Naive thymus-derived CD8-positive, alpha-beta T cell (primary cell): Measurements from ENCODE around the gene SDF2L1. TPM values are rescaled to one million over a fixed set of nuclear protein-coding genes. Genes with fewer than 3 reads are reported as not detected.
A peak's percentile ranks its signal among the peaks of the same experiment; 100 is the strongest.
"Not testable (repeated sequence)": the region's sequence is repeated elsewhere in the genome, so short reads cannot be mapped to it uniquely, and the experiment has no call there.

Experiments used
- ATAC-seq, 2 donors: fragments of 150-1000 bp; cut with Tn5 transposase in 1 of 2; sonication (Bioruptor Pico), chemical (Tn5 transposase) in 1 of 2; 1 replicate in 1 of 2; 2 replicates in 1 of 2; pipeline ENCODE4 v1.10.0; 2021; ENCODE audit warnings: mild to moderate bottlenecking in 2 of 2, moderate library complexity in 2 of 2
- POLR2A ChIA-PET: fragments of 350-600 bp; sonication (Branson Sonifier 250); formaldehyde crosslinking; loops from one replicate; lab custom pipeline; 2021; ENCODE audit warnings: antibody characterized with exemption; lab: Charles Lee
- DNase-seq, 10 donors: peaks; one replicate each; pipeline versions ENCODE4 v3.0.0 to v3.0.0-alpha.2; 2020 to 2022
- H3K27ac Mint-ChIP-seq, 10 donors: one replicate each; pipeline ENCODE4 v1.8.0; 2020 to 2022; ENCODE audit warnings: mild to moderate bottlenecking in 10 of 10, mixed read lengths in 10 of 10, moderate library complexity in 4 of 10, inconsistent platforms in 1 of 10
- H3K27me3 Mint-ChIP-seq, 5 donors: one replicate each; pipeline ENCODE4 v1.8.0; 2021 to 2022; ENCODE audit warnings: mixed read lengths in 5 of 5
- H3K36me3 Mint-ChIP-seq, 3 donors: one replicate each; pipeline ENCODE4 v1.8.0; 2020 to 2022; ENCODE audit warnings: mixed read lengths in 3 of 3, mild to moderate bottlenecking in 2 of 3, inconsistent platforms in 1 of 3
- H3K4me1 Mint-ChIP-seq, 4 donors: one replicate each; pipeline ENCODE4 v1.8.0; 2021 to 2022; ENCODE audit warnings: mixed read lengths in 4 of 4
- H3K4me3 Mint-ChIP-seq, 10 donors: one replicate each; pipeline ENCODE4 v1.8.0; 2020 to 2022; ENCODE audit warnings: mild to moderate bottlenecking in 10 of 10, mixed read lengths in 10 of 10, moderate library complexity in 6 of 10, inconsistent platforms in 1 of 10
- H3K9me3 Mint-ChIP-seq, 9 donors: one replicate each; pipeline ENCODE4 v1.8.0; 2020 to 2022; ENCODE audit warnings: mixed read lengths in 9 of 9, mild to moderate bottlenecking in 3 of 9, inconsistent platforms in 1 of 9, moderate library complexity in 1 of 9
- polyA plus RNA-seq, 3 donors: library from polyadenylated mRNA; unstranded; fragments of 300-500 nt; fragmentation: Illumina TruSeq; gene quantifications; one replicate each; pipeline ENCODE4 v1.2.3, GENCODE V29; 2021
- total RNA-seq, 8 experiments: library from RNA in 2 of 8; stranded (reverse) in 2 of 8; gene quantifications; one replicate each; pipeline ENCODE4 v1.2.3 and lab custom pipeline; 2021 to 2026

SDF2L1 gene, protein sequence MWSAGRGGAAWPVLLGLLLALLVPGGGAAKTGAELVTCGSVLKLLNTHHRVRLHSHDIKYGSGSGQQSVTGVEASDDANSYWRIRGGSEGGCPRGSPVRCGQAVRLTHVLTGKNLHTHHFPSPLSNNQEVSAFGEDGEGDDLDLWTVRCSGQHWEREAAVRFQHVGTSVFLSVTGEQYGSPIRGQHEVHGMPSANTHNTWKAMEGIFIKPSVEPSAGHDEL
- 10 to 100 TPM; 23.2 to 27.8 TPM for total RNA-seq
- polyA plus RNA-seq, result 10 to 100 TPM; 63.1 to 68.9 (median 63.4) TPM
- total RNA-seq (lab: John Stamatoyannopoulos, UW), result 5.3 to 47.9 (median 14.7) reads per million in 6 experiments

DNA sequence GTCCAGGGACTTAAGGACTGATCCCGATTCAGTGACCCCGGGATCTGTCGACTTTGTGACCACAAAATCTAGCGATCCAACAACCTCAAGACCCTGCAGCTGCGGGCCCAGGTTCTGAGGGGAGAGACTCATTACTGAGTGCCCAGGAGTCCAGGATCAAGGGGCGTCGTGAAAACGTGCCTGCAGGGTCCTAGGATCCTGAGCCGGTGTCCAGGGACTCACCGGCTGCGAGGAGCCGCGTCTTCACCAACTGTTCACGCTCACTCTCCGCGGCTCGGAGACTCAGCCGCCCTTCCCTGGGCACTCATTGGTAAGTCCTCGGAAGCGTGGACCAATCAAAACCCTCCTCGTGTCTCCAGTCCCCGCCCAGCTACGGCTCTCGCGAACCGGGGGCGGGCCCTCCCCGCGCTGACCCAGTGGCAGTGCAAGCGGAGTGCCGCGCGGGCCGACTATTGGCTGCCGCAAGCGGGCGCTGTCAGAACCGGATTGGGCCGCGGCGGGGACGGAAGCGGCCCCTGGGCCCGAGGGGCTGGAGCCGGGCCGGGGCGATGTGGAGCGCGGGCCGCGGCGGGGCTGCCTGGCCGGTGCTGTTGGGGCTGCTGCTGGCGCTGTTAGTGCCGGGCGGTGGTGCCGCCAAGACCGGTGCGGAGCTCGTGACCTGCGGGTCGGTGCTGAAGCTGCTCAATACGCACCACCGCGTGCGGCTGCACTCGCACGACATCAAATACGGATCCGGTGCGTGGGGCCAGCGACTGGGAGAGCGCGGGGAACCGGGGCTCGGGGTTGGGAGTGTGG lies at the start of gene SDF2L1:
Gene SDF2L1 (plus strand): TSS at position 514 of the 795 bp plus-strand sequence. CDS start 35 bp downstream, at position 549.
- peaks cover 0 to 3% (median 0%) of the 10 kb centered on the region in 5 donors for H3K27me3 Mint-ChIP-seq
- POLR2A ChIA-PET, result interaction anchor here (0.5 to 4.1 kb wide), 11 partner anchors 9 to 1076 kb away, joined by 3 to 82 read pairs (median 3); partner anchors contain the start of genes CCDC116, MAPK1, PPIL2 and YDJC
- DNase-seq (peak; percentile 94 to 99 (median 98)), ATAC-seq (peak; percentile 96 to 97)
- H3K27ac Mint-ChIP-seq, result peak within 1 kb of the TSS; percentile 61 to 95 (median 83)
- peak within 1 kb of the TSS; percentile 76 to 90 (median 84) for H3K4me3 Mint-ChIP-seq
- no peaks in the 10 kb centered on the region for H3K9me3 Mint-ChIP-seq
- peaks cover 0 to 29% (median 4%) of the 10 kb centered on the region in 3 donors for H3K36me3 Mint-ChIP-seq
- peaks cover 19 to 37% (median 29%) of the 10 kb centered on the region in 4 donors for H3K4me1 Mint-ChIP-seq

DNA sequence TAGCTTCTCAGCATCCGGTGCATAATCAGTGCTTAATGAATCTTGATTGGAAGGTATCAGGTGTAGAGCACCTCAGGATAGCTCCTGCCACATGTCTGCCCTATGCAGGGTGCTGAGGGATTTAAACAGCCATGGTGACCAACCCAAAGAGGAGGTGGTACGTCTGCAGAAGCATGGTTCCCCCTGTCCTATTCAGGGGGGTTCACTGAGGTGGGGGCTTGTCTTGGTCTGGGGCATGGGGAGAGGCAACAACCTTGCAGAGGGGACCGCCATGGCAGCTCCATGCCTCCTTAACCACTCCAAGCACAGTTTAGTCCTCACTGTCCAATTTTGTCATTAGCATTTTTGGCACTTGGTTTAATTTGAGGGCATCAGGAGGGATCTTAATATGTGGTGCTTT lies 49.7 kb upstream of the SDF2L1 start:
- H3K36me3 Mint-ChIP-seq, result peaks cover 15 to 54% (median 18%) of the 10 kb centered on the region in 3 donors
- no peaks in the 10 kb centered on the region for H3K27me3 Mint-ChIP-seq
- H3K27ac Mint-ChIP-seq, result peak overlapping the region in 4 of 10 donors; percentile 22 to 94 (median 56)
- peaks cover 0 to 2% (median 0%) of the 10 kb centered on the region in 9 donors for H3K9me3 Mint-ChIP-seq
- DNase-seq, result no peak
- H3K4me1 Mint-ChIP-seq, result peaks cover 42 to 79% (median 71%) of the 10 kb centered on the region in 4 donors
- POLR2A ChIA-PET, result no interaction called here
- H3K4me3 Mint-ChIP-seq, result peak overlapping the region in 1 of 10 donors; percentile 24
- ATAC-seq, result no peak

DNA sequence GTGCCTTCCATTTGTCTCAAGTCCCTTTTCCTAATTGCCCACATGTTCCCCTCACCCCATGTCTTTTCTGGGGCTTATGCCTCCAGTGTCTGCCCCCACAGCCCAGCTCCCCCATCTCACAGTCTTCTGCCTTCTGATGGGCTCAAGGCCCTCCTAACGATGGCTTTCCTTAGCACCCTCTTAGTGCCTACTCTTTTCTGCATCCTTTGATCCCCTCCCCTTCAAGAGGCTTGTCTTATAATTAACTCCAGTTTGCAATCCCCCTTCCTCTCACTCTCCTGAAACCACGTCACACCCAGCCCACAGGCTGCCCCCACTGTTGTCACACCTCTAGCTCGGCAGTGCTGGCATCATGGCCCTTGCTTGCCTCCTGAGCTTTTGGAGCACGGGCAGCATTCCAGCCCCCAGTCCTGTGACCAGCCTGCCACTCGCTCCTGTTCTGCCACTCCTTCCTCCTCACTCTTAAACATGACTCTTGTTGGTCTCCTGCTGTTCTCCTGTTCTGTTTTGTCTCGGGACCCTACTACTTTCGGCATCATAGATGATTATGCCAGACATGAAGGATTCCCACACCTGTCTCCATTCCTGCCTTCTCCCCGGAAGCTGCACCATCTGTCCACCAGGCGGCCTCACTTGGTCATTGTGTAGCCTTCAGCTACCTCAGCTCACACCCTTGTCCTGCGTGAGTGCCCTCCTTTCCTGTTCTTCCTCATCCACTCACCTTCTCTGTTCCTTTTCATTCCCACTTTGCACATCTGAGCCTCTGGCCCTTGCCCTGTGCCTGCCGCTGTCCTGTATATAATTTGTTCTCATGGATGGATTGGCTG lies 48.5 kb upstream of the SDF2L1 start:
- Mint-ChIP-seq H3K9me3 (peaks cover 0 to 2% (median 0%) of the 10 kb centered on the region in 9 donors), H3K36me3 (peaks cover 15 to 51% (median 18%) of the 10 kb centered on the region in 3 donors), H3K27ac (peak overlapping the region; percentile 7 to 89 (median 59)), H3K27me3 (no peaks in the 10 kb centered on the region), H3K4me1 (peaks cover 38 to 74% (median 67%) of the 10 kb centered on the region in 4 donors), H3K4me3 (no peak overlapping the region)
- ATAC-seq (no peak), DNase-seq (no peak)
- POLR2A ChIA-PET, result no interaction called here

DNA sequence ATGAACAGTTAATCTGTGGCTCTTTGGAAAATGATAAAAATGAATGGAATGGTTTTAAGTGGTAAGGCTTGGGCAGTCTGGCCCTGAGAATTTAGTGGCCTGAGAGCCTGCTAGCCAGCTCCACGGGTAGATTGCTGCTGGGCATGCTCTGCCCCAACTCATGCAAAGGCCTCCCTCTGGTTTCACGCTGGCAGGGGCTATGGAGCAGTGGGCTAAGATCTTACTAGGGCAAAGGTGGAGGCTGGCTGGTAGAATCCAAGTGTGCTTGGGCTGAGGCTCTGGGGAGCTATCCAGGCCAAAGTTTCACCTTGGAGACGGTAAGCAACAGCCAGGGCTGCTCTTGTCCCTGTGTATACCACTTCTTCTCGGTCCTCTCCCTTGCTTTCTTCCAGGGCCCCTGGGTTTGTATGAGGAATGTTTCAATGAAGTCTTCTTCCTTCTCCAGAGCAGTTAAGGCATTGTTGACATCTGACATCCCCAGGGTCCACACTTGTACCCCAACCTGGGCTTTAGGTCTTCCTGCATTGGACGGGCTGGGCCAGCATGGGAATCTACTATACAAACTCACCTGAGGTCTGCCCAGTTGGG lies 47.1 kb upstream of the SDF2L1 start:
- H3K27me3 Mint-ChIP-seq, result no peaks in the 10 kb centered on the region
- peaks cover 42 to 76% (median 70%) of the 10 kb centered on the region in 4 donors for H3K4me1 Mint-ChIP-seq
- peaks cover 0 to 2% (median 0%) of the 10 kb centered on the region in 9 donors for H3K9me3 Mint-ChIP-seq
- POLR2A ChIA-PET, result no interaction called here
- H3K27ac Mint-ChIP-seq, result peak overlapping the region in 4 of 10 donors; percentile 73 to 85 (median 80)
- no peak overlapping the region for H3K4me3 Mint-ChIP-seq
- ATAC-seq (no peak), DNase-seq (no peak)
- H3K36me3 Mint-ChIP-seq, result peaks cover 15 to 63% (median 18%) of the 10 kb centered on the region in 3 donors

DNA sequence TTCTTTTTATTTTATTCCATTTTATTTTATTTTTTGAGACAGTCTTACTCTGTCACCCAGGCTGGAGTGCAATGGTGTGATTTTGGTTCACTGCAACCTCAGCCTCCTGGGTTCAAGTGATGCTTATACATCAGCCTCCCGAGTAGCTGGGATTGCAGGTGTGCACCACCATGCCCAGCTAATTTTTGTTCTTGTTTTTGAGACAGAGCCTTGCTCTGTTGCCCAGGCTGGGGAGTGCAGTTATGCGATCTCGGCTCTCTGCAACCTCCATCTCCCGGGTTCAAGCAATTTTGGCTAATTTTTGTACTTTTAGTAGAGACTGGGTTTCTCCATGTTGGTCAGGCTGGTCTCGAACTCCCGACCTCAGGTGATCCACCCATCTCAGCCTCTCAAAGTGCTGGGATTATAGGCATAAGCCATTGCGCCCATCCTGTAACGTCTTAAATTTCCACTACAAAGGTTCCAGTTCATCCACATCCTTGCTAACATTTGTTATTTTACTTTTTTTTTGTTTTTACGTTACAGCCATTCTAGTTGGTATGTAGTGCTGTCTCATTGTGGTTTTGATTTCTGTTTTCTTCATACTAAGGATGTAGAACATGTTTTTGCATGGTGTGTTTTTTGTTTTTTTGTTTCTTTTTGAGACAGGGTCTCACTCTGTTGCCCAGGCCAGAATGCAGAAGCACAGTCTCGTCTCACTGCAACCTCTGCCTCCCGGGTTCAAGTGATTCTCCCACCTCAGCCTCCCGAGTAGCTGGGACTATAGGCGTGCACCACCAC lies 45.6 kb upstream of the SDF2L1 start:
- peaks cover 15 to 63% (median 18%) of the 10 kb centered on the region in 3 donors for H3K36me3 Mint-ChIP-seq
- POLR2A ChIA-PET, H3K9me3 Mint-ChIP-seq, H3K4me3 Mint-ChIP-seq, H3K27me3 Mint-ChIP-seq, ATAC-seq, DNase-seq: not testable (repeated sequence)
- peak overlapping the region in 1 of 10 donors; percentile 22 for H3K27ac Mint-ChIP-seq
- peaks cover 32 to 72% (median 56%) of the 10 kb centered on the region in 4 donors for H3K4me1 Mint-ChIP-seq

DNA sequence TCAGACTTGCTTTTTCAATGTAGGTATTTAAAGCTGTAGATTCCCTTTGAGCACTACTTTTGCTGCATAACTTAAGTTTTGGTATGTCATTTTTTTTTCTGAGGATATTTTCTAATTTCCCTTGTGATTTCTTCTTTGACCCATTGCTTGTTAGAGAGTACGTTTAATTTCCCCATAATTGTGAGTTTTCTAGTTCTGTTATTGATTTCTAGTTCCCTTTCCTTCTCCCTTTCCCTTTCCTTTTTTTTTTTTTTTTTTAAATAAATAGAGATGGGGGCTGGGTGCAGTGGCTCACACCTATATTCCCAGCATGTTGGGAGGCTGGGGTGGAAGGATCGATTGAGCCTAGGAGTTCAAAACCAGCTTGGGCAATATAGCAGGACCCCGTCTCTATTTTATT lies 43.8 kb upstream of the SDF2L1 start:
- H3K4me1 Mint-ChIP-seq, result peaks cover 35 to 66% (median 55%) of the 10 kb centered on the region in 4 donors
- H3K4me3 Mint-ChIP-seq, result peak overlapping the region in 1 of 10 donors; percentile 42
- no peak for ATAC-seq
- H3K9me3 Mint-ChIP-seq, result peaks cover 0 to 2% (median 0%) of the 10 kb centered on the region in 9 donors
- H3K36me3 Mint-ChIP-seq, result peaks cover 14 to 60% (median 18%) of the 10 kb centered on the region in 3 donors
- POLR2A ChIA-PET, result no interaction called here
- no peak for DNase-seq
- peak overlapping the region in 3 of 10 donors; percentile 7 to 79 (median 58) for H3K27ac Mint-ChIP-seq
- H3K27me3 Mint-ChIP-seq, result no peaks in the 10 kb centered on the region

DNA sequence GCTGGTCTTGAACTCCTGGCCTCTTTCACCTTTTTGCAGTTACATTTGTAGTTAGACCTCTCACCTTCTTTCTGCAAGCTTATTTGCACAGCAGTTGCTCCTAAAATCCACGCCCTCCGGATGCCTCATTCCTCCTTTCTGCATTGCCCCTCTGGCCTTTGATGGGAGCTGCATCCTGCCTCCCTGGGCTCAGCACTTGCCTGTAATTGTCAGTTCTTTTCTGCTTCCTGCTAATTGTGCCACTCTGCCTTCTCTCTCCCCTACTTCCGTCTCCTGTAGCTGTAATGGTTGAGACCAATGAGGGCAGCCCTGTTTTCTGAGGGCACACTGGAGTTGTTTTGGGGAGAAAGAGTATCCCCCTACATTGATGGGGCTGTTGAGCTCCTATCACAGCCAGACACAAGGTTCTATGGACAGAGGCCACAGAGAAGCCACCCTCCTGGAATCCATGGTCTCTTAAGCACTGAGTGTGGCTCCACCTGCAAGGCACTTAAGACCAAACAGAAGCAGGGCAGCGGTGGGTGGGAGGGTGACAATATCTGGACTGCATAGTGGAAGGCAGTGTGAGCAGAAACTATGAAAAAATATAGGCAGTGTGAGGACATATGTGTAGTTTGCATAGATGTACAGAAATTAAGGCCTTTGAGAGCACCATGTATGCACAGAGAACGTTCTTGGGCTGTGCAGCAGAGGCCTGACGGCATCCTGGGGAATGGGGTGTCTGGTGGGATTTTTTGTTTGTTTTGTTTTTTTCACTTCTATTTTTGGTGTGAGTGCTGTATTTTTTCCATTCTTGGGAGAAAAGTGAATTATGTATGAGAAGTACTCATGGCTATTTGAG lies 42.8 kb upstream of the SDF2L1 start:
- DNase-seq, result no peak
- no peaks in the 10 kb centered on the region for H3K27me3 Mint-ChIP-seq
- POLR2A ChIA-PET, result interaction anchor here (0.7 kb wide), 1 partner anchor 52 kb away, joined by 3 read pairs; no protein-coding TSS in a partner anchor
- peak overlapping the region in 1 of 10 donors; percentile 42 for H3K4me3 Mint-ChIP-seq
- no peak for ATAC-seq
- peaks cover 10 to 53% (median 13%) of the 10 kb centered on the region in 3 donors for H3K36me3 Mint-ChIP-seq
- H3K27ac Mint-ChIP-seq, result peak overlapping the region in 7 of 10 donors; percentile 24 to 79 (median 43)
- peaks cover 28 to 61% (median 49%) of the 10 kb centered on the region in 4 donors for H3K4me1 Mint-ChIP-seq
- H3K9me3 Mint-ChIP-seq, result peaks cover 0 to 2% (median 0%) of the 10 kb centered on the region in 9 donors

DNA sequence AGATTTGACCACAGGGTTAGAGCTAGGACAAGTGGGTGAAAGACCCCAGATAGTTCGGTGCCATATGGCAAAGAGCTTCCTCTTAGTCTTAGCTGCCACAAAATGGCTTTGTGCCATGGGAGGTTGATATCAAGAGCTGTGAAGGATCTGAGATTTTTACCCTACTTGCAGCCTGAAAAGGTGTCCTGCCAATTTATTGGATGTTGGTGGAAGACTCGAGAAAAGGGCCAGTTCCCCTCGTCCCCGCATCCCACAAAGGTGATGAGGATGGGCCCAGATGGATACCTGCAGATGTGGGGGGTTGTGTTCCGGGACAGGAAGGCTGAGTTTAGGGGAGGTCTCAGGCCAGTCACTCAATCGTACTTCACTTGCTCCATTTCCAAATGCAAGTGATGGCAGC lies 39.5 kb upstream of the SDF2L1 start:
- Mint-ChIP-seq H3K27me3 (no peaks in the 10 kb centered on the region), H3K4me1 (peaks cover 28 to 67% (median 51%) of the 10 kb centered on the region in 4 donors), H3K27ac (peak overlapping the region in 6 of 10 donors; percentile 14 to 66 (median 24)), H3K9me3 (no peaks in the 10 kb centered on the region), H3K36me3 (peaks cover 0 to 28% (median 0%) of the 10 kb centered on the region in 3 donors), H3K4me3 (no peak overlapping the region)
- DNase-seq (no peak), ATAC-seq (no peak)
- POLR2A ChIA-PET, result no interaction called here

DNA sequence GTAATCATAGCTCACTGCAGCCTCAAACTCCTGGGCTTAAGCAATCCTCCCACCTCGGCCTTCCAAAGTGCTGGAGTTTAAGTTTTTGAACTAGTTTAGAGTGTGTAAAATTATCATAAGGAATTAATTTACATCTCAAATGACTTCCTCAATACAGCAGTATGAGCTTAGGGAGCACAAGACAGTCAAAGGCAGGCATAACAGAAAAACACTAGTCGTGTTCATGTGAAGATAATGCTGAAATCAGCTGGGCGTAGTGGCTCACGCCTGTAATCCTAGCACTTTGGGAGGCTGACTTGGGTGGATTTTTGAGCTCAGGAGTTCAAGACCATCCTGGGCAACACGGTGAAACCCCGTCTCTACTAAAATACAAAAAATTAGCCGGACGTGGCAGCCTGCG lies 38.1 kb upstream of the SDF2L1 start:
- peak overlapping the region in 4 of 10 donors; percentile 7 to 36 (median 24) for H3K27ac Mint-ChIP-seq
- ATAC-seq (no peak), DNase-seq (no peak)
- POLR2A ChIA-PET, result interaction anchor here (0.7 kb wide), 1 partner anchor 23 kb away, joined by 3 read pairs; no protein-coding TSS in a partner anchor
- H3K27me3 Mint-ChIP-seq, result no peaks in the 10 kb centered on the region
- peaks cover 25 to 67% (median 46%) of the 10 kb centered on the region in 4 donors for H3K4me1 Mint-ChIP-seq
- peaks cover 0 to 25% (median 0%) of the 10 kb centered on the region in 3 donors for H3K36me3 Mint-ChIP-seq
- H3K9me3 Mint-ChIP-seq, result no peaks in the 10 kb centered on the region
- H3K4me3 Mint-ChIP-seq, result no peak overlapping the region

DNA sequence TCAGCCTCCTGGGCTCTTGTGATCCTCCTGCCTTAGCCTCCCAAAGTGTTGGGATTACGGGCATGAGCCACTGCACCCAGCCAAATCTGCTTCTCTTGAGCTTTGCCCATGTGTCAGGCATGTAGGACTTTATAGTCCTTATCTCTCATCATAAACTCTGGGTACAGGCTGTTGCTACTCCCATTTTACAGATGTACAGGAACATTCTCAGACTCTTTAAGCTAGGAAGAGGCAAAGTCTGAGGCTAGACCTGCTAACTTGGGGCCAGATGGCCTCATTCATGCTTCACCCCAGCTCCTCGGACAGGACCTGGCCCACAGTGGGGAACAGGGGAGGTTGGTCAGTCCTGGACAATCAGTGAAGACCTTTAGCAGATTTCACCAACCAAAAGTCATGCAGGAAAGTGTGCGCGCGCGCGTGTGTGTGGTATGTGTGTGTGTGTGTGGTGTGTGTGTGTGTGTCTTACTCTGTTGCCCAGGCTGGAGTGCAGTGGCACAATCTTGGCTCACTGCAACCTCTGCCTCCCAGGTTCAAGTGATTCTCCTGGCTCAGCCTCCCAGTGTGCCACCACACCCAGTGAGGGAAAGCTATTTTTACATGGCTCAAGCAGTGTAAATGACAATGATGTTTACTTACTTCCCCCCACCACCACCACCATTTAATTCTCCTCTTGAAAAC lies 36.1 kb upstream of the SDF2L1 start:
- no peak overlapping the region for H3K4me3 Mint-ChIP-seq
- DNase-seq (no peak), ATAC-seq (no peak)
- peaks cover 0 to 34% (median 0%) of the 10 kb centered on the region in 3 donors for H3K36me3 Mint-ChIP-seq
- H3K9me3 Mint-ChIP-seq, result no peaks in the 10 kb centered on the region
- no peaks in the 10 kb centered on the region for H3K27me3 Mint-ChIP-seq
- H3K27ac Mint-ChIP-seq, result peak overlapping the region in 6 of 10 donors; percentile 11 to 81 (median 37)
- peaks cover 21 to 51% (median 36%) of the 10 kb centered on the region in 4 donors for H3K4me1 Mint-ChIP-seq
- POLR2A ChIA-PET, result no interaction called here
